AG09309 (cell line): ENCODE data around the gene CDK6.

Source experiments
- DNase-seq: peaks from one replicate; pipeline ENCODE4 v3.0.0-alpha.2; 2010; ENCODE audit warnings: low read depth
- H3K4me3 ChIP-seq: 2 replicates; pipeline ENCODE4 v1.5.1; 2011; ENCODE audit warnings: mild to moderate bottlenecking, low read depth, low read length, moderate library complexity; ENCODE audit not compliant: control insufficient read depth
- CTCF ChIP-seq: IDR thresholded peaks from 2 replicates; pipeline ENCODE4 v1.5.1; 2011; ENCODE audit warnings: mild to moderate bottlenecking, low read depth, low read length, inconsistent platforms; ENCODE audit not compliant: insufficient read depth, control insufficient read depth; ENCODE audit errors: missing control alignments

Gene CDK6

DNA sequence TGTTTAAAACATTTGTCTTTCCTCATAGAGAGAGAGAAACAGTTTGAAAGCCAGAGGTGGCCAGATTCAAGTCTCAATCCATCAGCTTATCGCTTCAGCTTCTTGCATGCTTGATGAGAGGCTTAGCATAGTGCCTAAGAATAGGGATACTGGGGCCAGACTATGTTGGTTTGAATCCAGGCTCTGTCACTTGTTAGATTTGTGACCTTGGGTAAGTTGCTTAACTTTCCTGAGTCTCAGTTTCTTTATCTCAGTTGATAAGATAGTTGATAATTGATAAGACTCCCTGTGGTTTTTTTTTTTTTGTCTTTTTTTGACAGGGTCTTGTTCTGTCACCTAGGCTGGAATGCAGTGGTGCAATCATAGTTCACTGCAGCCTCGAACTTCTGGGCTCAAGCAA is 12.1 kb upstream of the CDK6 start:
- no peak for DNase-seq
- H3K4me3 ChIP-seq = no peak overlapping the region
- TF ChIP-seq CTCF = no peak

DNA sequence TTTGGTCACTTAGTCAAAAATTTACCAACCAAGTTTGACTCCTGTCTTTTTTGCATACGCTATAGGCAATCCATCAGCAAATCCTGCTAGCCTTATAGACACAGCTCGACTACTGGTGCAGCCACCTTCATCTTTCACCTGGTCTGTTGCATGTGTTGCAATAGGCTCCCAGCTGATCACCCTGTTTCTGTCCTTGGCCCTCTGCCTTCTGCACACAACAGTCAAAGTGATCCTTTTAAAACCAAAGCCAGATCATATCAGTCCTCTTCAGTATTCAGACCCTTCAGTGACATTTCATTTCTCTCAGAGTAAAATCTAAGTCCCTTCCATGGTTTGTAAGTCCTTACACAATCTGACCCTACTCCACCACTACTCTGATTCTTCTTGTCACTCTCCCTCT is 10.9 kb upstream of the CDK6 start:
- TF ChIP-seq CTCF = no peak
- no peak overlapping the region for H3K4me3 ChIP-seq
- DNase-seq = no peak

DNA sequence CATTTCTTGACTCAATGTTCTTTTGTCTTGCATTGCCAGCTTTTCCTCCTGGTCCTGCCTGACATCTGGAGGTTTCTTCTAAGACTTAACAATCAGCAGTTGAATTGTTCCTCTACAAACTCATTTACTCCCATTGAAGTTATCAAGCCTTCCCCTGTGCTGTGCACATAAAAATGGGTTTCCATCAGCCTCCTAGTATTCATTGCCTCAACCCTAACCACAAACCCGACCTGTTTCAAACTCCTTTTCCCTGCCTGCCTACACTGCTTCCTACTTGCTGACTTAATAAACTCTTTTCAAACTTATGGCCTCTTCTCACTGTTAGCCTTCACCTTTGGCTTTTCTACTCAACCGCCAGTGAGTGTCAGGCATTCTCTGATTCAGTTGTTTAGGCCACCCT is 9.4 kb upstream of the CDK6 start:
- DNase-seq = no peak
- no peak overlapping the region for H3K4me3 ChIP-seq

DNA sequence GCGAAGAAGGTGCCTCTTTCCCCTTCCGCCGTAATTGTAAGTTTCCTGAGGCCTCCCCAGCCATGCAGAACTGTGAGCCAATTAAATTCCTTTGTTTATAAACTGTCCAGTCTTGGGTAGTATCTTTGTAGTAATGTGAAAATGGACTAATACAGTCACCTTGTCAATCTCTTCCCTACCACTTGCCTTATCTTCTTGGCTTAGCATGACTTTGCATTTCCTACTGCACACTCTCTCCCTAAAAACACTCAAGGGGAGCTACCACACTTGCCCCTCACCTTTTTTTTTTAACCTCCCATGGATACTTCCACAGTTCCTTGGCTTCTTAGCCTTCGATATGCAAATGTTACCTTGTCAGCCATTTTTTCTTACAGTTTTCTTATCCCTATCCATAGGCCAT is 7.4 kb upstream of the CDK6 start:
- no peak for TF ChIP-seq CTCF
- no peak for DNase-seq
- no peak overlapping the region for H3K4me3 ChIP-seq

More for the DNA sequence above, 9.4 kb upstream of the CDK6 start:
- no peak for TF ChIP-seq CTCF

GRCh38 chr7:92843034-92843760 is 6.8 kb upstream of the CDK6 start:
- no peak for TF ChIP-seq CTCF
- DNase-seq = no peak

GRCh38 chr7:92841192-92841591 is 4.8 kb upstream of the CDK6 start:
- H3K4me3 ChIP-seq = no peak overlapping the region
- no peak for DNase-seq
- TF ChIP-seq CTCF = no peak

More at GRCh38 chr7:92843034-92843760, 6.8 kb upstream of the CDK6 start:
- no peak overlapping the region for H3K4me3 ChIP-seq

DNA sequence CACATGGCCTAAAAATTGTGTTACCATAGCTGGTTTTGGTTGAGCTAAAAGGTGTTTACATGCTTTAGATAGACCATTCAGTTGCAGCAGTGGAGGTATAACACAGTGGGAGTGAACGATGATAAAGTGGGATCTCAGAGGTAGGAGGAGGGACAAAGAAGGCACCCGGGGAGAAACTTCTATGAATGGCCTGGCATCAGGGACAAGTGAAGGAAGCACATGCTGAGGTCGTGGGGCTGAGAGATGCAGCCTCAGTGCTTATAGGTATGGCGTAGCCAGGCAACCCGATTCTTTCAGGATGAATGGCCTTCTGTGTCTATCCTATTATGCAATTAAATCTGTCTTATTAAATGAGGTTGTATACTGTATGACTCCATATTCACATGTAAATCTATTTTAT is 3.9 kb upstream of the CDK6 start:
- no peak overlapping the region for H3K4me3 ChIP-seq
- DNase-seq = no peak
- TF ChIP-seq CTCF = no peak
